ENCODE measurements around the gene CIB2.

Gene CIB2

GRCh38 chr15:78064544-78064943 is 66.7 kb downstream of the CIB2 start:
- DNase-seq, result no peak

GRCh38 chr15:78063970-78064385 is 67.3 kb downstream of the CIB2 start:
- DNase-seq, result no peak

GRCh38 chr15:78063217-78063616 is 68.0 kb downstream of the CIB2 start:
- DNase-seq, result no peak

- no peak for DNase-seq
These were observed 69.2 kb downstream of the CIB2 start for GRCh38 chr15:78061963-78062427.

GRCh38 chr15:78060232-78060631 is 71.0 kb downstream of the CIB2 start:
- no peak for DNase-seq

GRCh38 chr15:78059110-78059839 is 72.0 kb downstream of the CIB2 start:
- no peak for DNase-seq

- DNase-seq, result no peak
These were observed 72.8 kb downstream of the CIB2 start for GRCh38 chr15:78058401-78058935.

- no peak for DNase-seq
These were observed 73.4 kb downstream of the CIB2 start for GRCh38 chr15:78057803-78058202.

- DNase-seq, result no peak
These were observed 74.5 kb downstream of the CIB2 start for GRCh38 chr15:78056714-78057269.

GRCh38 chr15:78055919-78056713 is 75.1 kb downstream of the CIB2 start:
- peak; percentile 69 for DNase-seq

GRCh38 chr15:78054966-78055365 is 76.3 kb downstream of the CIB2 start:
- DNase-seq, result no peak

Data from islet precursor cell (in vitro differentiated cells).